ENCODE data around the gene CNOT1. TPM values are rescaled to one million over a fixed set of nuclear protein-coding genes. Genes with fewer than 3 reads are reported as not detected.

The CNOT1 gene
- total and polyA plus RNA-seq, 2 of the 4 experiments (the other 2 are of a cell fraction) = 85.5 to 357 TPM

- Histone ChIP-seq H3K27ac (ENCODE audit: insufficient read depth, low read length) (no peak overlapping the region), H3K4me2 (ENCODE audit: low read depth, low read length) (no peak overlapping the region), H3K4me1 (ENCODE audit: control insufficient read depth, insufficient read depth, low read length) (no peaks in the 10 kb centered on the region), H2BK120ac (ENCODE audit: low read depth, low read length) (no peak overlapping the region), H4K5ac (ENCODE audit: low read depth, low read length) (no peak overlapping the region), H3K56ac (ENCODE audit: extremely low read depth, insufficient read depth, low read length) (no peak overlapping the region), H2BK5ac (ENCODE audit: low read depth, low read length, poor library complexity, severe bottlenecking) (no peak overlapping the region), H2BK15ac (ENCODE audit: low read depth, low read length) (no peak overlapping the region), H3K36me3 (ENCODE audit: control insufficient read depth, insufficient read depth, low read length) (no peaks in the 10 kb centered on the region), H2AK5ac (ENCODE audit: low read depth, low read length) (no peak overlapping the region), H4K20me1 (ENCODE audit: insufficient read depth, low read length) (no peaks in the 10 kb centered on the region), H2BK20ac (ENCODE audit: low read depth, low read length) (no peak overlapping the region), H3K14ac (replicated peaks; ENCODE audit: low read depth, low read length) (no peak overlapping the region), H4K8ac (ENCODE audit: low read depth in 2 of 2, low read length in 2 of 2) (no peak overlapping the region), H3K4me3 (ENCODE audit: insufficient read depth, low read depth, low read length) (no peak overlapping the region), H2AFZ (replicated peaks; ENCODE audit: low read length, poor library complexity) (no peak overlapping the region), H4K91ac (ENCODE audit: insufficient read depth, low read depth, low read length) (no peak overlapping the region), H3K9me1 (ENCODE audit: insufficient read depth, low read length) (no peaks in the 10 kb centered on the region), H3K27me3 (ENCODE audit: control insufficient read depth, insufficient read depth, low read length) (peaks cover 12% of the 10 kb centered on the region), H3K79me1 (ENCODE audit: low read depth in 1 of 2, low read length in 2 of 2) (no peaks in the 10 kb centered on the region), H3K4ac (ENCODE audit: low read depth, low read length) (no peak overlapping the region), H3K9me3 (ENCODE audit: control insufficient read depth, insufficient read depth, low read length) (no peaks in the 10 kb centered on the region), H3K23ac (ENCODE audit: low read depth, low read length) (no peak overlapping the region), H2AK9ac (replicated peaks; ENCODE audit: low read depth, low read length, poor library complexity) (no peak overlapping the region), H3K18ac (ENCODE audit: low read depth, low read length) (no peak overlapping the region), H3K9ac (ENCODE audit: low read depth, low read length) (no peak overlapping the region)
- dilution Hi-C loops (cut with HindIII; ENCODE audit: low sequenced_read_pairs, unreplicated experiment) = no loop called here
- ATAC-seq (ENCODE audit: low read depth) = no peak
- POLR2A ChIA-PET (ENCODE audit: unreplicated experiment) = no interaction called here
- 0% methylated on average over 1 of the region's 11 CpGs; no CpG with 5 or more reads in 1 of the 2 experiments for WGBS, 2 experiments (ENCODE audit: extremely low coverage in 2 of 2, insufficient read length in 1 of 2)
- no peak for TF ChIP-seq NFE2L2 (IDR thresholded peaks at IDR 0.05; ENCODE audit: low read depth, low read length)
- no peak for TF ChIP-seq RFX5 (IDR thresholded peaks at IDR 0.05; ENCODE audit: low read depth, low read length)
- TF ChIP-seq MAFK (IDR thresholded peaks at IDR 0.05; ENCODE audit: low read depth, low read length) = no peak
- TF ChIP-seq, protein P1, sequence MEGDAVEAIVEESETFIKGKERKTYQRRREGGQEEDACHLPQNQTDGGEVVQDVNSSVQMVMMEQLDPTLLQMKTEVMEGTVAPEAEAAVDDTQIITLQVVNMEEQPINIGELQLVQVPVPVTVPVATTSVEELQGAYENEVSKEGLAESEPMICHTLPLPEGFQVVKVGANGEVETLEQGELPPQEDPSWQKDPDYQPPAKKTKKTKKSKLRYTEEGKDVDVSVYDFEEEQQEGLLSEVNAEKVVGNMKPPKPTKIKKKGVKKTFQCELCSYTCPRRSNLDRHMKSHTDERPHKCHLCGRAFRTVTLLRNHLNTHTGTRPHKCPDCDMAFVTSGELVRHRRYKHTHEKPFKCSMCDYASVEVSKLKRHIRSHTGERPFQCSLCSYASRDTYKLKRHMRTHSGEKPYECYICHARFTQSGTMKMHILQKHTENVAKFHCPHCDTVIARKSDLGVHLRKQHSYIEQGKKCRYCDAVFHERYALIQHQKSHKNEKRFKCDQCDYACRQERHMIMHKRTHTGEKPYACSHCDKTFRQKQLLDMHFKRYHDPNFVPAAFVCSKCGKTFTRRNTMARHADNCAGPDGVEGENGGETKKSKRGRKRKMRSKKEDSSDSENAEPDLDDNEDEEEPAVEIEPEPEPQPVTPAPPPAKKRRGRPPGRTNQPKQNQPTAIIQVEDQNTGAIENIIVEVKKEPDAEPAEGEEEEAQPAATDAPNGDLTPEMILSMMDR (conservative IDR thresholded peaks at IDR 0.05; ENCODE audit: low read depth, low read length) = no peak
- no peak for TF ChIP-seq RCOR1 (IDR thresholded peaks at IDR 0.05; ENCODE audit: insufficient replicate concordance, low read length)
- CTCF ChIA-PET = interaction anchor here (1.8 kb wide), 1 partner anchor 149 kb away, joined by 7 read pairs; no protein-coding TSS in a partner anchor
- no TSS peak for BruUV-seq (replicated peaks)
- intact Hi-C loops (cut with micrococcal nuclease) = loop anchor here (5.0 kb wide), 1 partner anchor 288 kb away; the partner anchor contains the start of gene CSNK2A2
- no peak for DNase-seq
- in situ Hi-C loops (cut with MboI; ENCODE audit: low sequenced_read_pairs) = no loop called here
These were observed 144.3 kb downstream of the CNOT1 start for GRCh38 chr16:58485184-58485887.

Measured in IMR-90 (cell line).